ENCODE results near the gene PTPRO.

The PTPRO gene

DNA sequence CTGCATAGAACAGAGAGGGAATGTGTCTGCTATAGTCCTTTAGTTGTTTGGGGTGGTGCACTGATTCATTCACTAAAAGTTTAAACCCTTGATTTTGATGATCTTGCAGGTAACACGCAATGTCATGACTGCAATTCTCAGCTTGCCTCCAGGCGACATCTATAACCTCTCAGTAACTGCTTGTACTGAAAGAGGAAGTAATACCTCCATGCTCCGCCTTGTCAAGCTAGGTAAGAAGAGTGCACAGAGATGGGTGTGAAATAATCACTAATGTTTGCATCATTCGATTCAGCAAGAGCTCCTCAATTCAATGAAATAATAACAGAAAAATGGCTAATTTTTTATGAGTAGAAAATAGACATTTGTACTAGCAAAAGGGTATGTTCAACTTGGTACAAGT, 203.7 kb downstream of the PTPRO start:
- Histone ChIP-seq H3K4me2 (ENCODE audit: low read length) (no peak overlapping the region), H3K27me3 (ENCODE audit: control insufficient read depth, insufficient read depth, low read length) (no peaks in the 10 kb centered on the region), H3K4me3 (ENCODE audit: low read depth, low read length) (no peak overlapping the region), H2AFZ (no peak overlapping the region), H3K9me3 (ENCODE audit: control insufficient read depth, low read length) (no peaks in the 10 kb centered on the region), H3K4me1 (no peaks in the 10 kb centered on the region), H3K79me2 (no peaks in the 10 kb centered on the region), H3K9ac (no peak overlapping the region), H3K27ac (no peak overlapping the region), H3K36me3 (ENCODE audit: control insufficient read depth, insufficient read depth, low read length) (no peaks in the 10 kb centered on the region)
- TF ChIP-seq, protein P1, sequence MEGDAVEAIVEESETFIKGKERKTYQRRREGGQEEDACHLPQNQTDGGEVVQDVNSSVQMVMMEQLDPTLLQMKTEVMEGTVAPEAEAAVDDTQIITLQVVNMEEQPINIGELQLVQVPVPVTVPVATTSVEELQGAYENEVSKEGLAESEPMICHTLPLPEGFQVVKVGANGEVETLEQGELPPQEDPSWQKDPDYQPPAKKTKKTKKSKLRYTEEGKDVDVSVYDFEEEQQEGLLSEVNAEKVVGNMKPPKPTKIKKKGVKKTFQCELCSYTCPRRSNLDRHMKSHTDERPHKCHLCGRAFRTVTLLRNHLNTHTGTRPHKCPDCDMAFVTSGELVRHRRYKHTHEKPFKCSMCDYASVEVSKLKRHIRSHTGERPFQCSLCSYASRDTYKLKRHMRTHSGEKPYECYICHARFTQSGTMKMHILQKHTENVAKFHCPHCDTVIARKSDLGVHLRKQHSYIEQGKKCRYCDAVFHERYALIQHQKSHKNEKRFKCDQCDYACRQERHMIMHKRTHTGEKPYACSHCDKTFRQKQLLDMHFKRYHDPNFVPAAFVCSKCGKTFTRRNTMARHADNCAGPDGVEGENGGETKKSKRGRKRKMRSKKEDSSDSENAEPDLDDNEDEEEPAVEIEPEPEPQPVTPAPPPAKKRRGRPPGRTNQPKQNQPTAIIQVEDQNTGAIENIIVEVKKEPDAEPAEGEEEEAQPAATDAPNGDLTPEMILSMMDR (IDR thresholded peaks at IDR 0.05): no peak

DNA sequence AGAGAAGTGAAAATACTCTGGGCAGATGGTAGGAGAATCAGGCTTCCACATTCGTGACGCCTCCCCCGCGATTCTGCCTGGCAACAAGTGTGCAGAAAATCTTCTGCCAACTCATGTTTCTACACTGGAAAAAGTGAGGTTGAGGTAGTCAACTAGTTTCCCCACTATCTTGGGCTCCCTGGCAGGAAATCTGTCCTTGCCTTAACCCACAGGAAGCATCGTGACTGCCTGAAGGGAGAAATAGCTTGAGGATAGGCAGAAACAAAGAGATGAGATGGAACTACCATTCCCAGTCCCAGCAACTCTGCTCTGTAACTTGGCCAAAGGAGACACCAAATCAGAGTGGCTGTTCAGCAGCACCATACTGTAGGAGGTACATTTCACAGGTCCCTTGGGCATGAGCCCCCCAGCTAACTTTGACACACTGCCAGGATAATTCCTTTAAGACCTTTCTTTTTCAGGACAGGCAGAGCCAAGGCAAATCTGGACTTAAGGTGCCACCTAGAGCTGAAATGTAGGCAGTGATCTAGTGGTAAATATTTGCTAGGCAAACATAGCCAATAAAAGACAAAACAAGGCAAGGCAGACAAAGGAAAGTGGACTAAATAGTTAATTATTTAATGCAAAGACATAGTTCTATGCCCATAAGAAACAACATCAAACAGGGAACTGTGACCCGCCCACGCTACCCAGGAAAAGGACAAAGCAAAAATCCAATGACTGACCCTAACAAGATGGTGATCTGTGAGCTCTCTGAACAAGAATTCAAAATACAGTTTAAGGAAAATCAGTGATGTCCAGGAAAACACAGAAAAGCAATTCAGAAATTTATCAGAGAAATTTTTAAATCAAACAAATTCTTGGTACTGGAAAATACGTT, 205.1 kb downstream of the PTPRO start:
- no peak overlapping the region for H2AFZ ChIP-seq
- no peak overlapping the region for H3K4me3 ChIP-seq (ENCODE audit: low read depth, low read length)
- no peaks in the 10 kb centered on the region for H3K9me3 ChIP-seq (ENCODE audit: control insufficient read depth, low read length)
- no peaks in the 10 kb centered on the region for H3K36me3 ChIP-seq (ENCODE audit: control insufficient read depth, insufficient read depth, low read length)
- H3K79me2 ChIP-seq: no peaks in the 10 kb centered on the region
- no peak overlapping the region for H3K27ac ChIP-seq
- TF ChIP-seq, protein P1 (IDR thresholded peaks at IDR 0.05): no peak
- H3K9ac ChIP-seq: no peak overlapping the region
- no peaks in the 10 kb centered on the region for H3K27me3 ChIP-seq (ENCODE audit: control insufficient read depth, insufficient read depth, low read length)
- no peak overlapping the region for H3K4me2 ChIP-seq (ENCODE audit: low read length)
- no peaks in the 10 kb centered on the region for H3K4me1 ChIP-seq

DNA sequence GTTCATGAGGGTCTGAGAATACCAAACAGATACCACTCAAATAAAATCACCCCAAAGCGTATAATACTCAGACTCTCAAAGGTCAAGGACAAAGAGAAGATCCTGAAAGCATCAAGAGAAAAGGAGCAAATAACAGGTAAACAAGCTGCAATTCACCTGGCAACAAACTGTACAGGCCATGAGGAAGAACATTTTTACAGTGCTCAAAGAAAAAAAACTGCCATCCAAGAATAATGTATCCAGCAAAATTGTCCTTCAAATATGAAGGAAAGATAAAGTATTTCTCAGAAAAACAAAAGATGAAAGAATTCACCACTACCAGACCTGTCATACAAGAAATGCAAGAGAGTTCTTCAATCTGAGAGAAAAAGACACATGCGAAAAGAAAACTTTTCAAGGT, 206.4 kb downstream of the PTPRO start:
- Histone ChIP-seq H3K9me3 (ENCODE audit: control insufficient read depth, low read length) (no peaks in the 10 kb centered on the region), H3K79me2 (no peaks in the 10 kb centered on the region), H3K4me2 (ENCODE audit: low read length) (no peak overlapping the region), H3K27ac (no peak overlapping the region), H3K27me3 (ENCODE audit: control insufficient read depth, insufficient read depth, low read length) (no peaks in the 10 kb centered on the region), H2AFZ (no peak overlapping the region), H3K4me1 (no peaks in the 10 kb centered on the region), H3K9ac (no peak overlapping the region), H3K4me3 (ENCODE audit: low read depth, low read length) (no peak overlapping the region), H3K36me3 (ENCODE audit: control insufficient read depth, insufficient read depth, low read length) (no peaks in the 10 kb centered on the region)
- TF ChIP-seq, protein P1 (IDR thresholded peaks at IDR 0.05): no peak

DNA sequence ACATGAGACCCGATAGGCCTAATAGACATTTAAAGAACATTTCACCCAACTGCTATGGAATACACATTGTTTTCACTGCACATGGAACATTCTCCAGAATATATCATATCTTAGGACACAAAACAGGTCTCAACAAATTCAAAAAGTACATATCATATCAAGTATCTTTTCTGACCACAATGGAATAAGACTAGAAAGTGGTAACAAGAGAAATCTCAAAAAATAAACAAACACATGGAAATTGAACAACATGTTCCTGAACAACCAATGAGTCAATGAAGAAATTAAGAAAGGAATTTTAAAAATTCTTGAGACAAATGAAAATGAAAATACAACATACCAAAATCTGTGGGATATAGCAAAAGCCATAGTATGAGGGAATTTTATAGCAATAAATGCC, 208.1 kb downstream of the PTPRO start:
- H3K9ac ChIP-seq: no peak overlapping the region
- H3K79me2 ChIP-seq: no peaks in the 10 kb centered on the region
- no peaks in the 10 kb centered on the region for H3K4me1 ChIP-seq
- no peak overlapping the region for H3K4me3 ChIP-seq (ENCODE audit: low read depth, low read length)
- no peak overlapping the region for H3K27ac ChIP-seq
- H2AFZ ChIP-seq: no peak overlapping the region
- no peak overlapping the region for H3K4me2 ChIP-seq (ENCODE audit: low read length)
- H3K27me3 ChIP-seq (ENCODE audit: control insufficient read depth, insufficient read depth, low read length): no peaks in the 10 kb centered on the region
- TF ChIP-seq, protein P1 (IDR thresholded peaks at IDR 0.05): no peak
- H3K36me3 ChIP-seq (ENCODE audit: control insufficient read depth, insufficient read depth, low read length): no peaks in the 10 kb centered on the region
- no peaks in the 10 kb centered on the region for H3K9me3 ChIP-seq (ENCODE audit: control insufficient read depth, low read length)

Data from parathyroid adenoma (tissue), 2 donors.